ENCODE data around the gene TBC1D23.
A peak's percentile ranks its signal among the peaks of the same experiment; 100 is the strongest.
"Not testable (repeated sequence)": the region's sequence is repeated elsewhere in the genome, so short reads cannot be mapped to it uniquely, and the experiment has no call there.

TBC1D23 gene

DNA sequence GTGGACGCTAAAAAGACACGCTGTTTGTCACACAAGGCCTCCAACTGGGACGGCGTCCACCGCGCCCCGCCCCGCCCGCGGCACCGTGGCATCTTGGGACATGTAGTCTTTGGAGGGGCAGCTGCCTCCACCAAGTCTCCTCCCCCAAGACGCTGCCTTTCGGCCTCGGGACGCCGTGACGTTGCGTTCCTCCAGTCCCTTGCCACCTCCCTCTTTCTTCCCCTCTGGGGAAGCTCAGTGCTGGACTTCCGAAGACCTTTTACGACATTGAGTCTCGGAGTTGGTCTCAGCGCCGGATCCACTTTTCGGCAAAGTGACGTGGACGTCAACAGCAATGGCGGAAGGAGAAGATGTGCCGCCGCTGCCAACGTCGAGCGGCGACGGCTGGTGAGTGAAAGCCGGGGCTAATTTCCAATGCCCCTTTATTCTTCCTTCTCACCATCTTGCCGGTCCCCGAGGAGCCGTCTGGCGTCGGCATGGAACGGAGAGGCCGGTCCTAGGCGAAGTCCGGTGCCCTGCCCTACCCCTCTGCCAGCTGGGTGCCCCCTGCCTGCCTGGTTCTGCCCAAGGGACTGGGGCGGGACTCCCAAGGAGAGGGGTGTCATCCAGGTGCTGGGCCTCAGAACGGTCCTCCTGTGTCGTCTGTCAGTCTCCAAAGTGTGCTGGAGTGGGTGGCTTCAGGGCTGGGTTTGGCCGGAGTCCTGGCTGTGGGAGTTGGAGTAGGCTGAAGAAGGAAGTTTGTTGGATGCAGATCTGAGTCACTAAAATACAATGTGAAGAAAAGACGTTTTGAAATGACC lies at the start of gene TBC1D23:
TBC1D23 (plus strand) TSS at position 308 of the 800 bp plus-strand sequence; CDS start at position 335, 27 bp downstream.
- DNase-seq, result peak; percentile 96 to 98

DNA sequence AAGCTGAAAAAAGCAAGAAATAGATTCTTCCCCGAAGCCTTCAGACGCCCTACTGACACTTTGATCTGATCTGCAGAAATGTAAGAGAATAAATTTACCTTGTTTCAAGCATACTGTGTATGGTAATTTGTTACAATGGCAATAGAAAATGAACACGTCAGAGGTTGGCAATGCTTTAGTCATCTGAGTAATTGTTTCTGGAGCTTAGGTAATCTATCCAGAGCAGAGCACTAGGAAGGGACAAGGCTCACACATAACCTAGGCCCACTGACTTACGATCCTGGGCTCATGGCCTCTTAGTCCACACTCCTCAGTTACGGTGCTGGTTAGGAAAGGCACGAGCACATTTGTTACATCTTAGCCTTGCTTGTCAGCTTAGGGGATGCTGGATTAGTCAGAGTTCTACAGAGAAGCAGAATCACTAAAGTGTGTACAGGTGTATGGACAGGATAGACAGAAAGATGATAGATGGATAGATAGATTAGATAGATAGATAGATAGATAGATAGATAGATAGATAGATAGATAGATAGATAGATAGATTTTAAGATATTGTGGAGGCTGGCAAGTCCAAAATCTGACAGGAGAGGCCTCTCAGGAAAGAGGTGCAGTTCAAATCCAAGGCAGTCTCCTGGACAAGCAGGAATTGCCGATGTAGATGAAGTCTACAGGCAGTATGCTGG lies 46.8 kb upstream of the TBC1D23 start:
- DNase-seq, result no peak

DNA sequence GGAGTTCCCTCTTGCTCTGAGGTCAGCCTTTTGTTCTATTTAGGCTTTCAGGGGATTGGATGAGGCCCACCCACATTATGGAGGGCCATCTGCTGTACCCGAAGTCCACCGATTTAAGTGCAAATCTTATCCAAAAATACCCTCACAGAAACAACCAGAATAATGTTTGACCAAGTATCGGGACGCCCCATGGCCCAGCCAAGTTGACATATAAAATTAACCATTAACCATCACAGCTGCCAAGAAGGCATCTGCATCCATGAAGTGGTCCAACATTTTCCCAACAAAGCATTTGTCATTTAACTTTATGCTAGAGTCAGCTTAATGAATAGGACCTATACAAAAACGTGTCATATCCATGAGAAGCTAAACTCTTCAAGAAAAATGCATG lies 46.2 kb upstream of the TBC1D23 start:
- DNase-seq, result no peak

DNA sequence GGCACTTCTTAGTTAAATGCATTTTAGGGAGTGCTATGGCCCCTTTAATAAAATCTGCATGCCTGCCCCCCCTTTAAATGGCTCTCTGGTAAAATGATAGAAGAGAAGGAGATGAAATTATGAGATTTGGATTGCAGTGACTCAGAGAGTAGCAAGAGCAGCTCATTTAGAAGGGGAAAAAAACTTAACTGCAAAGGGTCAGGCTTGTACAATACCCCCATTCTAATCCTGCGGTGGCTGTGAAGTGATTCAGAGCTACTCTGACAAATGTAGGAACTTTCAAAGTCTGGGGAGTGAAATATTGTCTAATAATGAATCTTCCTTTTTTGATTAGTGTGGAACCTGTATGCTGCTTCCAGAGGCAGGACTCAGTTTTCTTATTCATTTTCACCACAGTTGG lies 44.1 kb upstream of the TBC1D23 start:
- no peak for DNase-seq

DNA sequence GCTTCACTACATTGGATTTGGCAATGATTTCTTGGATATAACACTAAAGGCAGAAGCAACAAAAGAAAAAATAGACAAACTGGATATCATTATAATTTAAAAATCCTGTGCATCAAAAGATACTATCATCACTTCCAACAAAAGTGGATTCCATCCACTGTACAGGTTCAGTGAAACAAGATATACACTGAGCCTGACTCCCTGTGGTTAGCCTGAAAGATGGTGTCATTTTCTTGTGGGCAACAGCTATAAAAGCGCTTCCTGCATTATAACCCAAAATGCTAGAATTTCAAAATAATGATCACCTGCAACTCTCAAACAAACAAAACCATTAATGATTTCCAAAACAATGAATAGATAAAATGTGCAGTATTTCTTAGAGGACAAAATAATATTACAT lies 39.6 kb upstream of the TBC1D23 start:
- DNase-seq, result no peak

- DNase-seq, result no peak
Observed at GRCh38 chr3:100225193-100225592, 35.6 kb upstream of the TBC1D23 start.

GRCh38 chr3:100225883-100226282 lies 34.9 kb upstream of the TBC1D23 start:
- no peak for DNase-seq

GRCh38 chr3:100226712-100227429 lies 33.9 kb upstream of the TBC1D23 start:
- no peak for DNase-seq

DNA sequence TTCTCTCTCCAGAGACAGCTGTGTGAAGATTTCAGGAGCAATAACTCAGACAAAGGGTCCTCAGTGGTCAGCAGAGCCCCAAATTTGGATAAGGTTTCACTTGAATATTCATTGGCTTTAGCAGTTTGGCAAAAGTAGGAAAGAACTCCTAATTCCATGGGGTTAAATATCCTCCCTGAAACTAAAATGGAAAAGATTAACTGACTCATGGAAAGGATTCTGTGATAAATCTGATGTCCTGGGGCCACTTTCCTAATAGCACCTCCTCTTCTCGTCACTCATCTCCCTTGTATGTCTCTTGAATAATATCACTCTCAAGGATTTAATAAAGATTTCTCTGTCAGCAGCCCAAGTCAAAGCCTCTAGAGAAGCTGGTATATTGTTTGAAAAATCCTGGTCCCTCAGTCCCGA lies 33.3 kb upstream of the TBC1D23 start:
- DNase-seq, result no peak

DNA sequence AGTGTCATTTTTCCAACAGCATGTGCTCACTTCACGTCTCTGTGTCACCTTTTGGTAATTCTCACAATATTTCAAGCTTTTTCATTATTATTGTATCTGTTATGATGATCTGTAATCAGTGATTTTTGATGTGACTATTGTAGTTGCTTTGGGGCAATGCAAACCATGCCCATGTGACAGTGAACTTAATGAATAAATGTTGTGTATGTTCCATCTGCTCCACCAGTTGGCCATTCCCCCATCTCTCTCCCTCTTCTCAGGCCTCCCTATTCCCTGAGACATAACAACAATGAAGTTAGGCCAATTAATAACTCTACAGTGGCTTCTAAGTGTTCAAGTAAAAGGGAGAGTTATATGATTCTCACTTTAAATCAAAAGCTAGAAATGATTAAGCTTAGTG lies 32.5 kb upstream of the TBC1D23 start:
- DNase-seq, result no peak

- not testable (repeated sequence) for DNase-seq
Observed at GRCh38 chr3:100229188-100229587, 31.6 kb upstream of the TBC1D23 start.

DNA sequence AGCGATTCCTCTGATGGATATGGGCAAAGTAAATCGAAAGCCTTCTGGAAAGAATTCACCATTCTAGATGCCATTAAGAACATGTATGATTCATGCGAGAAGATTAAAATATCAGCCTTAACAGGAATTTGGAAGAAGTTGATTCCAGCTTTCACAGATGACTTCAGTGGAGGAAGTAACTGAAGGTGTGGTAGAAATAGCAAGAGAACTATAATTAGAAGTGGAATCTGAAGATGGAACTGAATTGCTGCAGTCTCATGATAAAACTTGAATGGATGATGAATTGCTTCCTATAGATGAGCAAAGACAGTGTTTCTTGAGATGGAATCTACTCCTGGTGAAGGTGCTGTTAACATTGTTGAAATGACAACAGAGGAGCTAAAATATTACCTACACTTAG lies 30.1 kb upstream of the TBC1D23 start:
- DNase-seq, result no peak

GRCh38 chr3:100231668-100232067 lies 29.1 kb upstream of the TBC1D23 start:
- DNase-seq, result no peak

GRCh38 chr3:100234364-100234763 lies 26.4 kb upstream of the TBC1D23 start:
- DNase-seq, result no peak

DNA sequence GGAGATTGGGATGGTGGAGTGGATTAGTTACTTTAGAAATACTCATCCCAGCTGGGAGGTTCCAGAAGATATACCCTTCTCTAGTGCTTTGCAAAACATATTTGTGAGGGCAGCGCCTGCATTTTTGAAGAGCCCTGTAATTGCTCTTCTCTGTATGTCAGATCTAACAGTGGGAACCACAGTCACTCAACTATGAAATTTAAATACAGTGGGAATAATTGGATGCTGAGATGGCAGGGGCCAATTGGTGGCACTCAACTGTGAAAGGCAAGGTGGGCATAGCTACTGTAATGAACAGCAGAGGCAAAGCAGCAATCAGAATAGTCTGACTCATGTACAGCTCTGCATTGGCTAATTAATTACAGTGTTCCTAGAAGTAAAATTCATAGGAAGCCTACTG lies 22.2 kb upstream of the TBC1D23 start:
- no peak for DNase-seq

DNA sequence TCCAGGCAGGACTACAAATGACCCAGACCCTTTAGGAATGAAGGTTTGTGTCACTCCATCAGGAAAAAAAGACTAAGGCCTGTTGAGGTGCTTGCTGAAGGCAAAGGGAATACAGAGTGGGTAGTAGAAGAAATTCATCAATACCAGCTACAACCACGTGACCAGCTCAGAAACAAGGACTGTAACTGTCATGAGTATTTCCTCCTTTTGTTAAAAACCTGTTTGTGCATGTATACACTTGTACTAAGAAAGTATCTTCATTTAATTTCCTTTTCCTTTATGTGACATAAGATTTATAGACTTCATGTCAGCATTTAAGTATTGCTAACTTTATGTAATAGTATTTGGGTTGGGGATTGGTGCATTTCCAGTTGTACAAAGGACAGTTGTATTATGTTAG lies 18.3 kb upstream of the TBC1D23 start:
- not testable (repeated sequence) for DNase-seq

- DNase-seq, result no peak
Observed at GRCh38 chr3:100244264-100244663, 16.5 kb upstream of the TBC1D23 start.

DNA sequence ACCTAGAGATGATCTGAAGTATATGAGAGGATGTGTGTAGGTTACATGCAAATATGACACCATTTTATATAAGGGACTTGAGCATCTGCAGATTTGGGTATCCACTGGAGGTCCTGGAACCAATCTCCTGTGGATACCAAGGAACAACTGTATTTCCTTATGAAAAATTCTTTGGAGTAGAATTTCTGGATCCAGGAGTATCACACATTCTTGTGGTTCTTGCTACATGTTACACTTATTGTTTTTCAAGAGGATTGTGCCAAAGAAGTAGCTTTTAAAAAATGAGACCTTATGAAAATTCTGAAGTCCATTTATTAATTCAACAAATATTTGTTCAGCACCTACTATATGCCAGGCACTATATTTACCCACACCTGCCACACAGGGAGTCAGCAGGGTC lies 15.7 kb upstream of the TBC1D23 start:
- DNase-seq, result no peak

GRCh38 chr3:100245927-100246326 lies 14.9 kb upstream of the TBC1D23 start:
- DNase-seq, result no peak

GRCh38 chr3:100246999-100247398 lies 13.8 kb upstream of the TBC1D23 start:
- no peak for DNase-seq

GRCh38 chr3:100252001-100252400 lies 8.8 kb upstream of the TBC1D23 start:
- no peak for DNase-seq

- DNase-seq, result peak; percentile 41 to 54
Observed at GRCh38 chr3:100254168-100254777, 6.5 kb upstream of the TBC1D23 start.

GRCh38 chr3:100256731-100257151 lies 4.1 kb upstream of the TBC1D23 start:
- no peak for DNase-seq
